Ovary (tissue), 9 donors: ENCODE results near the gene ATAD3B. TPM values are rescaled to one million over a fixed set of nuclear protein-coding genes. Genes with fewer than 3 reads are reported as not detected.
"Not testable (repeated sequence)": the region's sequence is repeated elsewhere in the genome, so short reads cannot be mapped to it uniquely, and the experiment has no call there.

Source experiments
- DNase-seq, 5 donors: peaks; one replicate each; pipeline ENCODE4 v3.0.0-alpha.2; 2019 to 2020
- H3K27ac ChIP-seq, 2 donors: fragments of 200-600 bp; one replicate each; pipeline versions ENCODE4 v1.5.1 to v1.8.0; 2019 to 2022
- H3K27me3 ChIP-seq: fragments of 200-600 bp; one replicate; pipeline ENCODE4 v1.8.0; 2022
- H3K36me3 ChIP-seq: fragments of 200-600 bp; sonication (generic); one replicate; pipeline ENCODE4 v1.5.1; 2019
- H3K4me1 ChIP-seq: one replicate; pipeline ENCODE4 v1.8.1; 2013; ENCODE audit warnings: mild to moderate bottlenecking, moderate library complexity; ENCODE audit not compliant: insufficient read depth
- H3K4me3 ChIP-seq: fragments of 200-600 bp; sonication (generic); one replicate; pipeline ENCODE4 v1.5.1; 2017
- H3K9me3 ChIP-seq, 2 donors: fragments of 200-600 bp in 1 of 2; sonication (generic) in 1 of 2; one replicate each; pipeline versions ENCODE4 v1.5.1 to v1.8.1; 2013 to 2019; ENCODE audit warnings: mild to moderate bottlenecking in 1 of 2, moderate library complexity in 1 of 2
- EP300 ChIP-seq: sonication (generic); formaldehyde crosslinking; IDR thresholded peaks from one replicate; pipeline ENCODE4 v1.6.1; 2017; ENCODE audit warnings: antibody characterized with exemption
- POLR2A ChIP-seq: fragments of 450-650 bp; IDR thresholded peaks from one replicate; pipeline ENCODE4 v1.6.1; 2017; ENCODE audit warnings: antibody characterized with exemption, mild to moderate bottlenecking, moderate library complexity
- WGBS, 3 donors: extraction: QIAGEN DNeasy Blood & Tissue Kit in 1 of 3; methylation state at CpG; one replicate each; pipeline versions ENCODE4 v1.1.5 to v1.1.7; 2013 to 2017; 5-methylcytosine and 5-hydroxymethylcytosine counted together
- intact Hi-C, 4 donors: fragments of 100-400 bp; cut with DNase I; formaldehyde crosslinking; loops; one replicate each; pipeline versions ENCODE4 v1.11.0 to v1.15.1; 2022 to 2023
- polyA plus RNA-seq, 2 donors: library from polyadenylated mRNA; stranded (reverse); fragments of 200-250 nt in 1 of 2; fragments of 350-450 nt in 1 of 2; fragmentation: Illumina TruSeq in 1 of 2; extraction: RNeasy Lipid Tissue Mini Kit (QIAGEN cat#74804) in 1 of 2; gene quantifications; one replicate each; pipeline ENCODE4 v1.2.3, GENCODE V29; 2013 to 2014
- total RNA-seq, 7 donors: library from RNA; depleted of rRNA in 2 of 7; stranded (reverse); fragments of >200 nt in 2 of 7; fragmentation: NEBNext Ultra II Directional in 3 of 7; extraction: Animal tissue kit (Norgen Biotek cat#: 25700) in 3 of 7; gene quantifications; one replicate each; pipeline versions ENCODE4 v1.1.0 to v1.2.4, GENCODE V29; 2016 to 2023
- TF ChIP-seq, protein P1 (sequence below), 3 donors: fragments of 450-650 bp in 2 of 3; fragments of 200-600 bp in 1 of 3; IDR thresholded peaks; one replicate each; pipeline versions ENCODE4 v1.5.1 to v1.8.0; 2016 to 2022; ENCODE audit warnings: antibody characterized with exemption in 3 of 3, mild to moderate bottlenecking in 1 of 3
- donor health status: DM: no; HTN: no; CAD: no; lungs with moderate emphysema.
- donor health status: DM: no; HTN: no; CAD: no.
- donor health status: Bipolar disorder and iron deficiency.
- donor health status: DM: yes; HTN: yes; CAD: no.
- donor health status: DM: no; HTN: no; CAD: no.
- donor health status: DM: yes; HTN: yes; CAD: no.

ATAD3B gene
- total and polyA plus RNA-seq, 9 donors, result 1.0 to 26.5 (median 19.1) TPM

DNA sequence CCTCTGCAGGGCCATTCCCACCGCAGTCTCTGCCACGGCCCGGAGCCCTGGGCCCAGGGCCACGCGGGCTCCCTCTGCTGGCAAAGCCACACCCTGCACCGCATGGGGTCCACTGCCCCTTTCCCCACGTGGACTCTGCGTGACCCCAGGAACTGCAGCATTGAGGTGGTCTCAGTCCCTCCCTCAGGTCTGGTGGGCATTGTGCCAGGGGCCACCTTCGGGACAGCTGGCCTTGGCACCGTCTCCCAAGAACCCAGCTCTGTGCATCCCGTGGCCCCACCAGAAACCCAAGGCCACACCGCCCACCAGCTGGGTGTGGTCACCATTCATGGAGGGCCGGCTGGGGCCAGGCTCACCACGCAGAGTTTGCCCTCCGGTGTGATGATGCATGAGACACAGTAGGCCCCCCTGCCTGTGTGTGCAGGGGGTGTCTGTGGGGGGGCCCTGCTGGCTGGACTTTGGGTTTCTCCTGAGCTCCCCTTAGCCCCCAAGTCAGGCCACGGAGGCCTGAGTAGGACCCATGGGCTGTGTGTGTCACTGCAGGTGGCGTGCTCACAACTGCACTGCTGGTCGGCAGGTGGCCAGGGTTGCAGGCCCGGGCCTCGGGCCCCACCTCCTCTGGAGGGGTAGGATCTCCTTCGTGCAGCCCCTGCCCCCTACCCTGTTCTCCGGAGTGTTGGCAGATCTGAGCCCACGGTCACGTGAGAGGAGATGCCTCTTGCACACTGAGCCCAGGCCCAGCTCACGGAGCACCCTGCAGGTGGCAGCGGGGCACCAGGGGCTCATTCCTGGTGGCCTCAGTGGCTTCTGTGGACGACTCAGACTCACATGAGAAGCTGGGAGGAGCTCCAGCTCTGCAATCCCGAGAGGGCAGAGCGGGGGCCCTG is 30.3 kb upstream of the ATAD3B start:
- no peak overlapping the region for H3K27ac ChIP-seq
- DNase-seq, result peak in 4 of 5 donors; percentile 64 to 78 (median 74)
- no peaks in the 10 kb centered on the region for H3K27me3 ChIP-seq
- no peak overlapping the region for H3K4me3 ChIP-seq
- H3K36me3 ChIP-seq, result no peaks in the 10 kb centered on the region
- TF ChIP-seq, protein P1, sequence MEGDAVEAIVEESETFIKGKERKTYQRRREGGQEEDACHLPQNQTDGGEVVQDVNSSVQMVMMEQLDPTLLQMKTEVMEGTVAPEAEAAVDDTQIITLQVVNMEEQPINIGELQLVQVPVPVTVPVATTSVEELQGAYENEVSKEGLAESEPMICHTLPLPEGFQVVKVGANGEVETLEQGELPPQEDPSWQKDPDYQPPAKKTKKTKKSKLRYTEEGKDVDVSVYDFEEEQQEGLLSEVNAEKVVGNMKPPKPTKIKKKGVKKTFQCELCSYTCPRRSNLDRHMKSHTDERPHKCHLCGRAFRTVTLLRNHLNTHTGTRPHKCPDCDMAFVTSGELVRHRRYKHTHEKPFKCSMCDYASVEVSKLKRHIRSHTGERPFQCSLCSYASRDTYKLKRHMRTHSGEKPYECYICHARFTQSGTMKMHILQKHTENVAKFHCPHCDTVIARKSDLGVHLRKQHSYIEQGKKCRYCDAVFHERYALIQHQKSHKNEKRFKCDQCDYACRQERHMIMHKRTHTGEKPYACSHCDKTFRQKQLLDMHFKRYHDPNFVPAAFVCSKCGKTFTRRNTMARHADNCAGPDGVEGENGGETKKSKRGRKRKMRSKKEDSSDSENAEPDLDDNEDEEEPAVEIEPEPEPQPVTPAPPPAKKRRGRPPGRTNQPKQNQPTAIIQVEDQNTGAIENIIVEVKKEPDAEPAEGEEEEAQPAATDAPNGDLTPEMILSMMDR (IDR thresholded peaks at IDR 0.05), result peak; percentile 68 to 85 (median 81)
- no peak for TF ChIP-seq POLR2A
- no peaks in the 10 kb centered on the region for H3K9me3 ChIP-seq
- peaks cover 9% of the 10 kb centered on the region for H3K4me1 ChIP-seq
- intact Hi-C loops, result no loop called here
- WGBS, 3 donors, result 24 to 34% (median 28%) methylated on average over 21 to 29 of the region's 29 CpGs

- 58 to 64% (median 59%) methylated on average over 32 of the region's 32 CpGs for WGBS, 3 donors
- H3K27ac ChIP-seq, result no peak overlapping the region
- peaks cover 7% of the 10 kb centered on the region for H3K4me1 ChIP-seq
- H3K9me3 ChIP-seq, result no peaks in the 10 kb centered on the region
- intact Hi-C loops, result loop anchor here in 1 of 4 donors (2.0 kb wide), 1 partner anchor 57 kb away; no protein-coding TSS in a partner anchor
- no peak overlapping the region for H3K4me3 ChIP-seq
- no peaks in the 10 kb centered on the region for H3K36me3 ChIP-seq
- TF ChIP-seq POLR2A (no peak), EP300 (no peak)
- TF ChIP-seq, protein P1 (IDR thresholded peaks at IDR 0.05), result no peak
- peak in 2 of 5 donors; percentile 51 to 56 for DNase-seq
- no peaks in the 10 kb centered on the region for H3K27me3 ChIP-seq
Observed at GRCh38 chr1:1442069-1442770, 29.3 kb upstream of the ATAD3B start.

- intact Hi-C loops, H3K9me3 ChIP-seq, H3K27ac ChIP-seq, DNase-seq, H3K4me3 ChIP-seq, H3K4me1 ChIP-seq, H3K27me3 ChIP-seq, H3K36me3 ChIP-seq: not testable (repeated sequence)
- WGBS, 3 donors, result 90 to 92% (median 90%) methylated on average over 19 of the region's 19 CpGs
Observed at GRCh38 chr1:1446631-1447030, 24.9 kb upstream of the ATAD3B start.

- TF ChIP-seq POLR2A, result no peak
- TF ChIP-seq, protein P1 (IDR thresholded peaks at IDR 0.05), result no peak
- no peak for TF ChIP-seq EP300
- Histone ChIP-seq H3K36me3 (no peaks in the 10 kb centered on the region), H3K4me3 (no peak within 1 kb of the TSS), H3K27ac (no peak within 1 kb of the TSS), H3K27me3 (no peaks in the 10 kb centered on the region), H3K4me1 (no peaks in the 10 kb centered on the region), H3K9me3 (no peaks in the 10 kb centered on the region)
- 71 to 84% (median 76%) methylated on average over 6 of the region's 6 CpGs for WGBS, 3 donors
- DNase-seq, result no peak
- intact Hi-C loops, result no loop called here
Observed at GRCh38 chr1:1449099-1449739, 22.3 kb upstream of the ATAD3B start, which contains the start of gene ATAD3C. Gene ATAD3C, plus strand, starts transcription at chr1:1449689. Its CDS starts 995 bp downstream, at chr1:1450684.

- H3K27ac ChIP-seq, DNase-seq, H3K9me3 ChIP-seq, H3K27me3 ChIP-seq, H3K36me3 ChIP-seq, H3K4me3 ChIP-seq, H3K4me1 ChIP-seq, intact Hi-C loops: not testable (repeated sequence)
- WGBS, 3 donors, result 73 to 81% (median 74%) methylated on average over 22 of the region's 22 CpGs
Observed at GRCh38 chr1:1450616-1451015, 20.9 kb upstream of the ATAD3B start.
